ENCODE data around the gene ANKRD7. TPM values are rescaled to one million over a fixed set of nuclear protein-coding genes. Genes with fewer than 3 reads are reported as not detected.

ANKRD7 gene
- total RNA-seq, 4 donors from 2014 or later: 1.5 to 3.0 (median 2.9) TPM; not detected in 1

DNA sequence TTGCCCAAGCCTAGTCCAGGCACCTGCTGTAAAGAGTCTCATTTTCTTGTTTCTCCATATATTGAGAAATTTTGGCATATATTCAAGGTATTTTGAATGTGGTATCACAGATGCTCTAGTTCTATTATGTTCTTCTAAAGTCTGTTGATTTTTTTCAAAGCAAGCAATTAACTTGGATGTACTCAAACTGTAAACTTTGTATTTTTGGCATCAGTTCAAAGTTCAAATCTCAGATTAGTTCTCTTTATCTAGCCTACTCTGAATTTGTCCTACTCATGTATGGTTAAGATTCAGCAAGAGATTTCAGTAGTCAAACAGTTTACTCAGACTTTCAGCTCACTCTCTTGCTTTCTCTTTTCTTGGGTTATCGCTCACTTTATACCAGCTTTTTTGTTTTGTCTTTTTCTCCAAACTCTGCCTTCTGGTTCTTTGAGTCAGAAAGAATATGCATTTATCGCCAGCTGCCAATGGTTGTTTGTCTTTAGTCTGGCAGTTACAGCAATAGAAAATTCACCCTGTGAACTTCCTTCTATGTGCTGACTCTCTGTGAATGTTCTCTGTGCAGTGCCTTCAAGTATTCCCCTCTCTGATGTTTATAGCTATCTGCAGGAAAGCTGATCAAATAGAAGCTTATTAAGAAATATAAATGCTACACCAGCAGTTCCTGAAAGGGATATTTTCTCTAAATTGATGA, 56.0 kb downstream of the ANKRD7 start:
- Histone ChIP-seq H3K27me3 (no peaks in the 10 kb centered on the region), H3K9me3 (no peaks in the 10 kb centered on the region), H3K27ac (no peak overlapping the region), H3K4me1 (no peaks in the 10 kb centered on the region), H3K36me3 (no peaks in the 10 kb centered on the region), H3K4me3 (no peak overlapping the region)
- no peak for TF ChIP-seq POLR2A (IDR thresholded peaks at IDR 0.05)
- WGBS, 2 donors (ENCODE audit: low coverage in 1 of 2): 50% methylated on average over 2 of the region's 2 CpGs
- ATAC-seq: no peak

DNA sequence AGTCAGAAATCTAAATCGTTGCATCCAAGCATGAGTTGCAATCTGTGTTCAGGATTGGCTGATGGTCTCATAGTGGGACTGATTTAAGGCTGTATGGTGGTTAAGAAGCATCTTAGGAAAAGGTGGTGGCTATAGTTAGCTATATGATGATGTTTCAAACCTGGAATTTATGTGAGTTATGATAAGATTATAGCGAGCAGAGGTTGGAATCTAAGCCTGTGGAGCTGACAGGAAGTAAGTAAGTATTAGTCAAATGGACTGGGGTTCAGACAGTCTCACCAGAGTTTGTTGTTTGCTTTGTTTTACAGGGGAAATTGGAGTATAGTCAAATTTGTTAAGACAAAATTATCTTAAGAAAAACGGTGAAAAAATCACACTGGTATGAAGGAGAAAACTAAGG, 56.7 kb downstream of the ANKRD7 start:
- Histone ChIP-seq H3K36me3 (no peaks in the 10 kb centered on the region), H3K9me3 (no peaks in the 10 kb centered on the region), H3K27me3 (no peaks in the 10 kb centered on the region), H3K4me1 (no peaks in the 10 kb centered on the region), H3K27ac (no peak overlapping the region), H3K4me3 (no peak overlapping the region)
- TF ChIP-seq POLR2AphosphoS5 (IDR thresholded peaks at IDR 0.05) (no peak), EP300 (IDR thresholded peaks at IDR 0.05) (no peak), POLR2A (IDR thresholded peaks at IDR 0.05) (no peak)
- TF ChIP-seq, protein P1, sequence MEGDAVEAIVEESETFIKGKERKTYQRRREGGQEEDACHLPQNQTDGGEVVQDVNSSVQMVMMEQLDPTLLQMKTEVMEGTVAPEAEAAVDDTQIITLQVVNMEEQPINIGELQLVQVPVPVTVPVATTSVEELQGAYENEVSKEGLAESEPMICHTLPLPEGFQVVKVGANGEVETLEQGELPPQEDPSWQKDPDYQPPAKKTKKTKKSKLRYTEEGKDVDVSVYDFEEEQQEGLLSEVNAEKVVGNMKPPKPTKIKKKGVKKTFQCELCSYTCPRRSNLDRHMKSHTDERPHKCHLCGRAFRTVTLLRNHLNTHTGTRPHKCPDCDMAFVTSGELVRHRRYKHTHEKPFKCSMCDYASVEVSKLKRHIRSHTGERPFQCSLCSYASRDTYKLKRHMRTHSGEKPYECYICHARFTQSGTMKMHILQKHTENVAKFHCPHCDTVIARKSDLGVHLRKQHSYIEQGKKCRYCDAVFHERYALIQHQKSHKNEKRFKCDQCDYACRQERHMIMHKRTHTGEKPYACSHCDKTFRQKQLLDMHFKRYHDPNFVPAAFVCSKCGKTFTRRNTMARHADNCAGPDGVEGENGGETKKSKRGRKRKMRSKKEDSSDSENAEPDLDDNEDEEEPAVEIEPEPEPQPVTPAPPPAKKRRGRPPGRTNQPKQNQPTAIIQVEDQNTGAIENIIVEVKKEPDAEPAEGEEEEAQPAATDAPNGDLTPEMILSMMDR (IDR thresholded peaks at IDR 0.05): no peak
- WGBS, 2 donors (ENCODE audit: low coverage in 1 of 2): 46 to 59% methylated on average over 3 of the region's 3 CpGs
- ATAC-seq: no peak

DNA sequence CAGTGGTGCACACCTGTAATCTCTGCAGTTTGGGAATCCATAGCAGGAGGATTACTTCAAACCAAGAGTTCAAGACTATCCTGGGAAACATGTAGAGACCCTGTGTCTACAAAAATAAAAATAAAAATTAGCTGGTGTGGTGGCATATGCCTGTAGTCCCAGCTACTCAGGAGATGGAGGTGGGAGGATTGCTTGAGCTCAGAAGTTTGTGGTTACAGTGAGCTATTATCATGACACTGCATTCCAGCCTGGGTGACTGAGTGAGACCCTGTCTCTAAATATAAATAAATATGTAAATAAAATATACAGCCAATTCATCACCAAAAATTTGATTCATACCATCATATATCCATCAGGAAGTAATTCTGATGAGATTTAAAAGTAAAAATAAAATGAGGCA, 60.9 kb downstream of the ANKRD7 start:
- Histone ChIP-seq H3K4me3 (no peak overlapping the region), H3K4me1 (no peaks in the 10 kb centered on the region), H3K27ac (no peak overlapping the region), H3K27me3 (no peaks in the 10 kb centered on the region), H3K9me3 (no peaks in the 10 kb centered on the region), H3K36me3 (no peaks in the 10 kb centered on the region)
- TF ChIP-seq, protein P1 (IDR thresholded peaks at IDR 0.05): no peak
- TF ChIP-seq POLR2A (IDR thresholded peaks at IDR 0.05) (no peak), EP300 (IDR thresholded peaks at IDR 0.05) (no peak), POLR2AphosphoS5 (IDR thresholded peaks at IDR 0.05) (no peak)
- ATAC-seq: no peak

DNA sequence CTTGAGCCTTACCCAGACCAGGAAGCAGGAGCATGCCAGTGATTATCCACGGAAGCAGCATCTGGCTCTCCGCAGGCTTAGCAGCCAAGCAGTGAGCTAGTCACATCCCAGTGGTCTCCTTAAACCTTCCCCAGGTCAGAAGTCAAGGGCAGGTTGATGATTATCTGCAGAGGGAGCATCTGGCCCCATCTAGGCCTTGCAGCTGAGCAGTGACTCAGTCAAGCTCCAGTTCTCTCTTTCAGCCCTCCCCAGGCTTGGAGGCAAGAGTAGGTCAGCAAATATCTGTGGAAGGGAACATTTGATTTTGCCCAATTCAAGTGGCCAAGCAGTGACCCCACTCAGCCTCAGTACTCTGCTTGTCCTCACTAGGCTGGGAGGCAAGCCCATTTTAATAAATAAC, 61.6 kb downstream of the ANKRD7 start:
- Histone ChIP-seq H3K4me3 (no peak overlapping the region), H3K9me3 (no peaks in the 10 kb centered on the region), H3K27ac (no peak overlapping the region), H3K36me3 (no peaks in the 10 kb centered on the region), H3K27me3 (no peaks in the 10 kb centered on the region), H3K4me1 (no peaks in the 10 kb centered on the region)
- TF ChIP-seq POLR2A (IDR thresholded peaks at IDR 0.05) (no peak), POLR2AphosphoS5 (IDR thresholded peaks at IDR 0.05) (no peak), EP300 (IDR thresholded peaks at IDR 0.05) (no peak)
- TF ChIP-seq, protein P1 (IDR thresholded peaks at IDR 0.05): no peak
- WGBS, 2 donors (ENCODE audit: low coverage in 1 of 2): no CpG with 5 or more reads among the region's 2 CpGs
- ATAC-seq: no peak

DNA sequence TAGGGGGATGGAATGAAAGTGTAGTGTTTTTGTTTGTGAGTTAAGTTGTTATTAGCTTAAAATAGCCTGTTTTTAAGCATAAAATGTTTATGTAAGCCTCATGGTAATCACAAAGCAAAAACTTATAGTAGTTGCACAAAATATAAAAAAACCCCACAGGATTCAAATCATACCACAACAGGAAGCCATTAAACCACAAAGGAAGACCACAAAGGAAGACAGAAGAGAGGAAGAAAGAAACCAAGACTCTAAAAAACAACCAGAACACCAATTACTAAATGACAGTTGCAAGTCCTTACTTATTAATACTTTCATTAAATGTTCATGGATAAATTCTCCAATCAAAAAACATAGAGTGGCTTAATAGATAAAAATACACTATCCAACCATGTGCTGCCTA, 63.6 kb downstream of the ANKRD7 start:
- H3K4me3 ChIP-seq: no peak overlapping the region
- TF ChIP-seq POLR2A (IDR thresholded peaks at IDR 0.05): no peak
- TF ChIP-seq, protein P1 (IDR thresholded peaks at IDR 0.05): no peak
- TF ChIP-seq EP300 (IDR thresholded peaks at IDR 0.05): no peak
- no peak for TF ChIP-seq POLR2AphosphoS5 (IDR thresholded peaks at IDR 0.05)
- H3K4me1 ChIP-seq: no peaks in the 10 kb centered on the region
- no peaks in the 10 kb centered on the region for H3K36me3 ChIP-seq
- H3K27ac ChIP-seq: no peak overlapping the region
- no peaks in the 10 kb centered on the region for H3K27me3 ChIP-seq
- no peaks in the 10 kb centered on the region for H3K9me3 ChIP-seq
- no peak for ATAC-seq
